Liver (tissue), 9 donors: ENCODE results near the gene TBC1D16. TPM values are rescaled to one million over a fixed set of nuclear protein-coding genes. Genes with fewer than 3 reads are reported as not detected.

Experiments used
- DNase-seq: peaks from one replicate; pipeline ENCODE4 v3.0.0-alpha.2; 2017; ENCODE audit warnings: low spot score
- H3K27ac ChIP-seq, 2 donors: one replicate each; pipeline ENCODE4 v1.7.0; 2013; ENCODE audit warnings: inconsistent platforms in 2 of 2, low read length in 2 of 2, control low read depth in 1 of 2, low read depth in 1 of 2, mild to moderate bottlenecking in 1 of 2
- H3K27me3 ChIP-seq, 4 donors: one replicate each; pipeline versions ENCODE4 v1.6.1 to v1.7.0; 2013; ENCODE audit warnings: low read length in 3 of 4, inconsistent platforms in 1 of 4, mild to moderate bottlenecking in 1 of 4, moderate library complexity in 1 of 4; ENCODE audit not compliant: control insufficient read depth in 4 of 4, insufficient read depth in 4 of 4
- H3K36me3 ChIP-seq, 4 donors: one replicate each; pipeline versions ENCODE4 v1.6.1 to v1.7.0; 2013; ENCODE audit warnings: low read length in 3 of 4, mild to moderate bottlenecking in 3 of 4, low read depth in 1 of 4, moderate library complexity in 1 of 4; ENCODE audit not compliant: control insufficient read depth in 4 of 4, insufficient read depth in 3 of 4
- H3K4me1 ChIP-seq, 4 donors: one replicate each; pipeline versions ENCODE4 v1.6.1 to v1.7.0; 2013; ENCODE audit warnings: low read length in 3 of 4, mild to moderate bottlenecking in 3 of 4, moderate library complexity in 1 of 4; ENCODE audit not compliant: control insufficient read depth in 4 of 4, insufficient read depth in 4 of 4
- H3K4me3 ChIP-seq, 3 donors: one replicate each; pipeline versions ENCODE4 v1.6.1 to v1.7.0; 2013; ENCODE audit warnings: low read length in 3 of 3, control low read depth in 1 of 3, low read depth in 1 of 3, mild to moderate bottlenecking in 1 of 3
- H3K9ac ChIP-seq, 2 donors: one replicate each; pipeline ENCODE4 v1.7.0; 2013; ENCODE audit warnings: low read length in 2 of 2, mild to moderate bottlenecking in 2 of 2, moderate library complexity in 2 of 2, control low read depth in 1 of 2, low read depth in 1 of 2
- H3K9me3 ChIP-seq, 4 donors: one replicate each; pipeline versions ENCODE4 v1.6.1 to v1.7.0; 2013; ENCODE audit warnings: low read length in 3 of 4; ENCODE audit not compliant: control insufficient read depth in 4 of 4
- EGR1 ChIP-seq, 2 donors: IDR thresholded peaks; 2 replicates each; pipeline ENCODE4 v1.6.1; 2016 to 2018; ENCODE audit warnings: antibody characterized with exemption in 2 of 2, low read depth in 2 of 2
- FOXA1 ChIP-seq: IDR thresholded peaks from 2 replicates; pipeline ENCODE4 v1.6.1; 2016; ENCODE audit warnings: antibody characterized with exemption
- FOXA2 ChIP-seq: IDR thresholded peaks from 2 replicates; pipeline ENCODE4 v1.6.1; 2016; ENCODE audit warnings: antibody characterized with exemption
- HNF4A ChIP-seq, 2 donors: conservative IDR thresholded peaks; 2 replicates each; pipeline ENCODE4 v1.6.1; 2016; ENCODE audit warnings: antibody characterized with exemption in 2 of 2, mild to moderate bottlenecking in 2 of 2
- JUND ChIP-seq, 2 donors: IDR thresholded peaks; 2 replicates each; pipeline ENCODE4 v1.6.1; 2016; ENCODE audit warnings: antibody characterized with exemption in 2 of 2
- RXRA ChIP-seq, 2 donors: IDR thresholded peaks; 2 replicates each; pipeline ENCODE4 v1.6.1; 2017 to 2018; ENCODE audit warnings: antibody characterized with exemption in 2 of 2, mild to moderate bottlenecking in 1 of 2
- SP1 ChIP-seq: IDR thresholded peaks from 2 replicates; pipeline ENCODE4 v1.6.1; 2018; ENCODE audit warnings: antibody characterized with exemption, mild to moderate bottlenecking
- TAF1 ChIP-seq: conservative IDR thresholded peaks from 2 replicates; pipeline ENCODE4 v1.6.1; 2016; ENCODE audit warnings: antibody characterized with exemption, mild to moderate bottlenecking
- WGBS: extraction: QIAGEN DNeasy Blood & Tissue Kit; methylation state at CpG from one replicate; pipeline ENCODE4 v1.1.7; 2013; 5-methylcytosine and 5-hydroxymethylcytosine counted together
- polyA plus RNA-seq, 2 donors: library from polyadenylated mRNA; stranded (reverse) in 1 of 2; unstranded in 1 of 2; fragments of 200-250 nt in 1 of 2; fragments of >200 nt in 1 of 2; fragmentation: Nextera tagmentation in 1 of 2; extraction: Ambion mirVana in 1 of 2; gene quantifications; one replicate each; pipeline versions ENCODE4 v1.2.1 to v1.2.3, GENCODE V29; 2013 to 2015
- total RNA-seq, 2 donors: library from RNA; depleted of rRNA; stranded (reverse); fragments of >200 nt; gene quantifications; one replicate each; pipeline ENCODE4 v1.2.3, GENCODE V29; 2014
- TF ChIP-seq, protein P1 (sequence below): IDR thresholded peaks from 2 replicates; pipeline ENCODE4 v1.6.1; 2016; ENCODE audit warnings: antibody characterized with exemption
- TF ChIP-seq, protein P2 (sequence below): fragments of 150-350 bp; IDR thresholded peaks from 2 replicates; pipeline ENCODE4 v1.5.1; 2017; ENCODE audit warnings: improper control_type of control experiment, low read depth, low read length; ENCODE audit not compliant: missing input control
- TF ChIP-seq, protein P3 (sequence below): IDR thresholded peaks from 2 replicates; pipeline ENCODE4 v1.6.1; 2016; ENCODE audit warnings: antibody characterized with exemption
- TF ChIP-seq, protein P4 (sequence below): IDR thresholded peaks from 2 replicates; pipeline ENCODE4 v1.6.1; 2016; ENCODE audit warnings: antibody characterized with exemption
- donor health status: healthy.
- donor health status: healthy.
- donor health status: healthy.
- donor health status: healthy.
- donor health status: healthy.

Gene TBC1D16
- total and polyA plus RNA-seq, 4 donors, result 3.4 to 29.5 (median 4.7) TPM

DNA sequence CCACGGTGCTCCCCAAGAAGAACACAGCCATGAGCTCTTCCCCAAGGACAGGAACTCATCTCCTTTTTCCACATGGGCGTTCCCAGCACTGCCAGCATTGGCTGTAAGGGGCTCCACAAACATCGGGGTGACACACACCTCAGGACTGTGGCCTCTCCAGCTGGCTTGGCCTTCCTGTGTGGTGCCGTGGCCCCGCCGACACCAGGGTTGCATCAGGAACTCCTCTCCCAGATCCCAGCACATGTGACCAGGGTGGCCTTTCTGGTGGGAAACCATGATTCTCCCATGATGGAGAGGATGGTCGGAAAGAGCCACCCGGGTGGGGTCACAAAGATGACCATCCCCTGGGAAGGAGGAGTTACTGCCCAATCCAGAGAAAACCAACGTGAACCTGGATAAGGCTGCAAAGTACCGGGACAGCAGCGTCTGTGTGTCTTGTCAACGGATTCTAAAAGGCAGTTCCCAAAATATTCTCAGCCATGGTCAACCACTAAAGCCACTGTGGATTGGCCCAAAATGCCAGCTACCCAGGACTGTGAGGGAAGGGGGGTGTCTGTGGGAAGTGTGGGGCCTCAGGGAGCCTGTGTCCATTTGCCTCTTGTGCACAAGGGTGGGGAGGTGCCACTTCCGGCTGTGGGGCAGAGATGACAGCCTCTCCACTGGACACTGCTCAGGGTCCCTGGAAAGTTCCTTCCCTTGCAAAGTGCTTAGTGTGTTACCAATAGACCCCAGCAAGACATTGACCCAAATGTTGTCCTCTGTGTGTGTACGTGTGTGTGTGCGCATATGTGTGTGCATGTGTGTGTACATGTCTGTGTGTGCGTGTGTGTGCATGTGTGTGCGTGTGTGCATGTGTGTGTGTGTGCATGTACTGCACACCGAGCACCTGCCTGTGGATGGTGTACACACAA lies 118.4 kb downstream of the TBC1D16 start:
- TF ChIP-seq, protein P1, sequence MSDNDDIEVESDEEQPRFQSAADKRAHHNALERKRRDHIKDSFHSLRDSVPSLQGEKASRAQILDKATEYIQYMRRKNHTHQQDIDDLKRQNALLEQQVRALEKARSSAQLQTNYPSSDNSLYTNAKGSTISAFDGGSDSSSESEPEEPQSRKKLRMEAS, result no peak
- TF ChIP-seq, protein P2, sequence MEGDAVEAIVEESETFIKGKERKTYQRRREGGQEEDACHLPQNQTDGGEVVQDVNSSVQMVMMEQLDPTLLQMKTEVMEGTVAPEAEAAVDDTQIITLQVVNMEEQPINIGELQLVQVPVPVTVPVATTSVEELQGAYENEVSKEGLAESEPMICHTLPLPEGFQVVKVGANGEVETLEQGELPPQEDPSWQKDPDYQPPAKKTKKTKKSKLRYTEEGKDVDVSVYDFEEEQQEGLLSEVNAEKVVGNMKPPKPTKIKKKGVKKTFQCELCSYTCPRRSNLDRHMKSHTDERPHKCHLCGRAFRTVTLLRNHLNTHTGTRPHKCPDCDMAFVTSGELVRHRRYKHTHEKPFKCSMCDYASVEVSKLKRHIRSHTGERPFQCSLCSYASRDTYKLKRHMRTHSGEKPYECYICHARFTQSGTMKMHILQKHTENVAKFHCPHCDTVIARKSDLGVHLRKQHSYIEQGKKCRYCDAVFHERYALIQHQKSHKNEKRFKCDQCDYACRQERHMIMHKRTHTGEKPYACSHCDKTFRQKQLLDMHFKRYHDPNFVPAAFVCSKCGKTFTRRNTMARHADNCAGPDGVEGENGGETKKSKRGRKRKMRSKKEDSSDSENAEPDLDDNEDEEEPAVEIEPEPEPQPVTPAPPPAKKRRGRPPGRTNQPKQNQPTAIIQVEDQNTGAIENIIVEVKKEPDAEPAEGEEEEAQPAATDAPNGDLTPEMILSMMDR, result no peak
- TF ChIP-seq, protein P3, sequence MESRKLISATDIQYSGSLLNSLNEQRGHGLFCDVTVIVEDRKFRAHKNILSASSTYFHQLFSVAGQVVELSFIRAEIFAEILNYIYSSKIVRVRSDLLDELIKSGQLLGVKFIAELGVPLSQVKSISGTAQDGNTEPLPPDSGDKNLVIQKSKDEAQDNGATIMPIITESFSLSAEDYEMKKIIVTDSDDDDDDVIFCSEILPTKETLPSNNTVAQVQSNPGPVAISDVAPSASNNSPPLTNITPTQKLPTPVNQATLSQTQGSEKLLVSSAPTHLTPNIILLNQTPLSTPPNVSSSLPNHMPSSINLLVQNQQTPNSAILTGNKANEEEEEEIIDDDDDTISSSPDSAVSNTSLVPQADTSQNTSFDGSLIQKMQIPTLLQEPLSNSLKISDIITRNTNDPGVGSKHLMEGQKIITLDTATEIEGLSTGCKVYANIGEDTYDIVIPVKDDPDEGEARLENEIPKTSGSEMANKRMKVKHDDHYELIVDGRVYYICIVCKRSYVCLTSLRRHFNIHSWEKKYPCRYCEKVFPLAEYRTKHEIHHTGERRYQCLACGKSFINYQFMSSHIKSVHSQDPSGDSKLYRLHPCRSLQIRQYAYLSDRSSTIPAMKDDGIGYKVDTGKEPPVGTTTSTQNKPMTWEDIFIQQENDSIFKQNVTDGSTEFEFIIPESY, result no peak
- H3K9ac ChIP-seq, result no peak overlapping the region
- no peaks in the 10 kb centered on the region for H3K9me3 ChIP-seq
- peaks cover 9 to 13% (median 12%) of the 10 kb centered on the region in 4 donors for H3K4me1 ChIP-seq
- peaks cover 0 to 3% (median 0%) of the 10 kb centered on the region in 4 donors for H3K27me3 ChIP-seq
- 89% methylated on average over 18 of the region's 18 CpGs for WGBS
- no peak for DNase-seq
- H3K36me3 ChIP-seq, result no peaks in the 10 kb centered on the region
- H3K27ac ChIP-seq, result no peak overlapping the region
- H3K4me3 ChIP-seq, result no peak overlapping the region

DNA sequence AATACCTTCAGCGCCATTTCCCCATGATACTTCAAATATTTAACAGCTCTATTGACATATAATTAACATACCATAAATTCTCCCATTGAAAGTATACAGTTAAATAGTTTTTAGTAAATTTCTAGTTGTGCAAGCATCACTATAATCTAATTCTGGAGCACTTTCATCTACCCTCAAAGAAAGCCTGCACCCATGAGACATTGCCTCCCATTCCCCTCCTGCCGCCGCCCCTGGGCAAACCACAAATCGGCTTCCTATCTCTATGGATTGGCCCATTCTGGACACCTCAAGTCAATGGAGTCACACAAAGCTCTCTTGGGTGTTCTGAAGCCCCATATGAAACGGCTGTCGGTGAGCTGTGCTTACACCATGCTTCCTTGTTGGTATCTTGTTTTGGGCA lies 119.2 kb downstream of the TBC1D16 start:
- no peaks in the 10 kb centered on the region for H3K36me3 ChIP-seq
- peaks cover 0 to 3% (median 0%) of the 10 kb centered on the region in 4 donors for H3K27me3 ChIP-seq
- WGBS, result 92% methylated on average over 6 of the region's 6 CpGs
- no peaks in the 10 kb centered on the region for H3K9me3 ChIP-seq
- no peak overlapping the region for H3K4me3 ChIP-seq
- DNase-seq, result no peak
- H3K4me1 ChIP-seq, result peaks cover 9 to 13% (median 12%) of the 10 kb centered on the region in 4 donors
- no peak overlapping the region for H3K9ac ChIP-seq
- no peak overlapping the region for H3K27ac ChIP-seq
- TF ChIP-seq EGR1 (IDR thresholded peaks at IDR 0.05; ENCODE audit: low read depth in 2 of 2) (no peak), HNF4A (conservative IDR thresholded peaks at IDR 0.05) (no peak), JUND (IDR thresholded peaks at IDR 0.05) (no peak), FOXA1 (no peak), RXRA (IDR thresholded peaks at IDR 0.05) (no peak), TAF1 (no peak), FOXA2 (no peak), SP1 (no peak)
- TF ChIP-seq, protein P1, result no peak
- TF ChIP-seq, protein P3, result no peak
- TF ChIP-seq, protein P4, sequence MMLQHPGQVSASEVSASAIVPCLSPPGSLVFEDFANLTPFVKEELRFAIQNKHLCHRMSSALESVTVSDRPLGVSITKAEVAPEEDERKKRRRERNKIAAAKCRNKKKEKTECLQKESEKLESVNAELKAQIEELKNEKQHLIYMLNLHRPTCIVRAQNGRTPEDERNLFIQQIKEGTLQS, result no peak
